ENCODE measurements around the gene TMEM108. TPM values are rescaled to one million over a fixed set of nuclear protein-coding genes. Genes with fewer than 3 reads are reported as not detected.

Gene TMEM108
- total RNA-seq, 1 experiment from 2014 or later: not detected

DNA sequence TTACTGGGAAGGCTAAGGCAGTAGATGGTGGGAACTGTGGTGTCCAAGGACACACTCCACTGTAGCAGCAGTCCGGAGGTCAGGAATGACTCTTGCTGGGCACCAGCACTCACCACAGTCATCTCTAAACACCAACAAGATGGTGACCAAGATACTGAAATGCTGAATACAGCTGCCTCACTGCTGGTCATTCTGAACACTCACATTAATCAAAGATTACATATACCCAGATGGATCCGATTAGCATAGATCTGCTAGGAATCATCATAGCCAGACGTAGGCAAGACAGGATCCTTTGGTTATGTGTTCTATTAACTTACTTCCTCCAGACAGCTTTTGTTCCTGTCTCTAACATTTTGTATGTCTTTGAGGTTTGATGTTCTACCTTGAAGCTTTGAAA lies 226.7 kb downstream of the TMEM108 start:
- BruUV-seq (replicated peaks): no TSS peak
- H3K9ac ChIP-seq (ENCODE audit: low read length): no peak overlapping the region
- H3K9me2 ChIP-seq (ENCODE audit: insufficient read depth): no peaks in the 10 kb centered on the region
- ATAC-seq: no peak
- ChIA-PET CTCF (no interaction called here), RAD21 (ENCODE audit: low non-redundant PET in 1 of 2, low total read pairs in 2 of 2, uncharacterized antibody in 2 of 2, unreplicated experiment in 2 of 2) (no interaction called here), POLR2A (no interaction called here)
- intact Hi-C loops (cut with micrococcal nuclease): no loop called here
- no peaks in the 10 kb centered on the region for H4K20me1 ChIP-seq (ENCODE audit: insufficient read depth)
- H2AFZ ChIP-seq (ENCODE audit: low read depth, low read length, poor library complexity, severe bottlenecking): no peak overlapping the region
- peaks cover 61% of the 10 kb centered on the region for H3K27me3 ChIP-seq (ENCODE audit: insufficient read depth, low read length)
- no peaks in the 10 kb centered on the region for H3K4me1 ChIP-seq (ENCODE audit: control insufficient read depth in 1 of 2, insufficient read depth in 2 of 2, low read length in 2 of 2)
- TF ChIP-seq, protein P1, sequence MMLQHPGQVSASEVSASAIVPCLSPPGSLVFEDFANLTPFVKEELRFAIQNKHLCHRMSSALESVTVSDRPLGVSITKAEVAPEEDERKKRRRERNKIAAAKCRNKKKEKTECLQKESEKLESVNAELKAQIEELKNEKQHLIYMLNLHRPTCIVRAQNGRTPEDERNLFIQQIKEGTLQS (IDR thresholded peaks at IDR 0.05): no peak
- TF ChIP-seq, protein P2, sequence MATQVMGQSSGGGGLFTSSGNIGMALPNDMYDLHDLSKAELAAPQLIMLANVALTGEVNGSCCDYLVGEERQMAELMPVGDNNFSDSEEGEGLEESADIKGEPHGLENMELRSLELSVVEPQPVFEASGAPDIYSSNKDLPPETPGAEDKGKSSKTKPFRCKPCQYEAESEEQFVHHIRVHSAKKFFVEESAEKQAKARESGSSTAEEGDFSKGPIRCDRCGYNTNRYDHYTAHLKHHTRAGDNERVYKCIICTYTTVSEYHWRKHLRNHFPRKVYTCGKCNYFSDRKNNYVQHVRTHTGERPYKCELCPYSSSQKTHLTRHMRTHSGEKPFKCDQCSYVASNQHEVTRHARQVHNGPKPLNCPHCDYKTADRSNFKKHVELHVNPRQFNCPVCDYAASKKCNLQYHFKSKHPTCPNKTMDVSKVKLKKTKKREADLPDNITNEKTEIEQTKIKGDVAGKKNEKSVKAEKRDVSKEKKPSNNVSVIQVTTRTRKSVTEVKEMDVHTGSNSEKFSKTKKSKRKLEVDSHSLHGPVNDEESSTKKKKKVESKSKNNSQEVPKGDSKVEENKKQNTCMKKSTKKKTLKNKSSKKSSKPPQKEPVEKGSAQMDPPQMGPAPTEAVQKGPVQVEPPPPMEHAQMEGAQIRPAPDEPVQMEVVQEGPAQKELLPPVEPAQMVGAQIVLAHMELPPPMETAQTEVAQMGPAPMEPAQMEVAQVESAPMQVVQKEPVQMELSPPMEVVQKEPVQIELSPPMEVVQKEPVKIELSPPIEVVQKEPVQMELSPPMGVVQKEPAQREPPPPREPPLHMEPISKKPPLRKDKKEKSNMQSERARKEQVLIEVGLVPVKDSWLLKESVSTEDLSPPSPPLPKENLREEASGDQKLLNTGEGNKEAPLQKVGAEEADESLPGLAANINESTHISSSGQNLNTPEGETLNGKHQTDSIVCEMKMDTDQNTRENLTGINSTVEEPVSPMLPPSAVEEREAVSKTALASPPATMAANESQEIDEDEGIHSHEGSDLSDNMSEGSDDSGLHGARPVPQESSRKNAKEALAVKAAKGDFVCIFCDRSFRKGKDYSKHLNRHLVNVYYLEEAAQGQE (IDR thresholded peaks at IDR 0.05; ENCODE audit: low read depth): no peak
- TF ChIP-seq CBX3 (IDR thresholded peaks at IDR 0.05; ENCODE audit: low read depth) (no peak), ZNF274 (IDR thresholded peaks at IDR 0.05; ENCODE audit: low read depth, low read length) (no peak), EGR1 (IDR thresholded peaks at IDR 0.05; ENCODE audit: low read depth) (no peak), FOSL1 (IDR thresholded peaks at IDR 0.05; ENCODE audit: low read depth) (no peak), JUND (IDR thresholded peaks at IDR 0.05) (no peak), POLR2A (IDR thresholded peaks at IDR 0.05; ENCODE audit: borderline replicate concordance, extremely low read depth, insufficient read depth, insufficient read length) (no peak), POLR2AphosphoS5 (IDR thresholded peaks at IDR 0.05; ENCODE audit: low read depth, low read length) (no peak)
- TF ChIP-seq, protein P3, sequence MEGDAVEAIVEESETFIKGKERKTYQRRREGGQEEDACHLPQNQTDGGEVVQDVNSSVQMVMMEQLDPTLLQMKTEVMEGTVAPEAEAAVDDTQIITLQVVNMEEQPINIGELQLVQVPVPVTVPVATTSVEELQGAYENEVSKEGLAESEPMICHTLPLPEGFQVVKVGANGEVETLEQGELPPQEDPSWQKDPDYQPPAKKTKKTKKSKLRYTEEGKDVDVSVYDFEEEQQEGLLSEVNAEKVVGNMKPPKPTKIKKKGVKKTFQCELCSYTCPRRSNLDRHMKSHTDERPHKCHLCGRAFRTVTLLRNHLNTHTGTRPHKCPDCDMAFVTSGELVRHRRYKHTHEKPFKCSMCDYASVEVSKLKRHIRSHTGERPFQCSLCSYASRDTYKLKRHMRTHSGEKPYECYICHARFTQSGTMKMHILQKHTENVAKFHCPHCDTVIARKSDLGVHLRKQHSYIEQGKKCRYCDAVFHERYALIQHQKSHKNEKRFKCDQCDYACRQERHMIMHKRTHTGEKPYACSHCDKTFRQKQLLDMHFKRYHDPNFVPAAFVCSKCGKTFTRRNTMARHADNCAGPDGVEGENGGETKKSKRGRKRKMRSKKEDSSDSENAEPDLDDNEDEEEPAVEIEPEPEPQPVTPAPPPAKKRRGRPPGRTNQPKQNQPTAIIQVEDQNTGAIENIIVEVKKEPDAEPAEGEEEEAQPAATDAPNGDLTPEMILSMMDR (IDR thresholded peaks at IDR 0.05 in 2 of 3, conservative IDR thresholded peaks at IDR 0.05 in 1 of 3; ENCODE audit: borderline replicate concordance in 1 of 3, insufficient read depth in 1 of 3, low read depth in 2 of 3, low read length in 2 of 3): no peak
- H3K79me2 ChIP-seq (ENCODE audit: insufficient read depth, low read length): no peaks in the 10 kb centered on the region
- DNase-seq (ENCODE audit: low read depth, low spot score): no peak
- no peak overlapping the region for H3K4me2 ChIP-seq (ENCODE audit: low read length)
- H3K27ac ChIP-seq (ENCODE audit: low read depth, low read length): no peak overlapping the region
- no peaks in the 10 kb centered on the region for H3K36me3 ChIP-seq (ENCODE audit: control insufficient read depth in 1 of 2, insufficient read depth in 2 of 2, low read length in 2 of 2)
- no peak overlapping the region for H3K4me3 ChIP-seq (replicated peaks in 1 of 2; ENCODE audit: low read depth in 1 of 2, low read length in 2 of 2)
- no peaks in the 10 kb centered on the region for H3K9me3 ChIP-seq (ENCODE audit: control insufficient read depth in 1 of 2, insufficient read depth in 1 of 2, low read depth in 1 of 2, low read length in 2 of 2)
